Measurements from ENCODE around the gene LIAS. TPM values are rescaled to one million over a fixed set of nuclear protein-coding genes. Genes with fewer than 3 reads are reported as not detected.

LIAS gene
- total and polyA plus RNA-seq, 2 of the 13 experiments (the other 11 are each of a cell fraction or from before 2014, with no cell fraction given) = 16.0 to 16.6 TPM

DNA sequence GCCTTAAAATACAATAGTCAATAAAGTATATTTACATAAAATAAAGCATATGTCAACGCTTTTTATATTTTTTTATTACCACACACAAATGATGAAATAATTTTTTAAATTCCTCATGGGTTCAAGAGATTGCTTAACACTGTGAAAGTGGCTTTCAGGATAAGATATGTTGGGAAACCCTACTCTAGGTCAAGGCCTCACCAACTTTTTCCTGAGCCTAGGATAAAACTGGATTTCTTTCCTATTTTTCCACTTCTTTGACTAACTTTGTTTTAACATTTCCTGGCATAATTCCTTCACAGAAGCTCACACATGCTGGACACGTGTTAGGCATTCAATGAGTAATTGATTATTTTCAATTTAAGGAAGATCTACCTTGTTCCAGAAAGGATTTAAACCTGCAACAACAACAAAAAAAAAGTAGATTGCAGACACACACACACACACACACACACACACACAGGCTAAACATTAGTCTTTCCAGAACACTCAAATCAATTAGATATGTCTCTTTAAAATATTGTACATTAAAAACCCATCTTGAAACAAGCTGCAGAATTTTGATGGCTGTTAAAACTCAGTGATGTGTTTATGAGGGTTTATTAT lies 43.1 kb upstream of the LIAS start (continued):
- TF ChIP-seq, protein P1, sequence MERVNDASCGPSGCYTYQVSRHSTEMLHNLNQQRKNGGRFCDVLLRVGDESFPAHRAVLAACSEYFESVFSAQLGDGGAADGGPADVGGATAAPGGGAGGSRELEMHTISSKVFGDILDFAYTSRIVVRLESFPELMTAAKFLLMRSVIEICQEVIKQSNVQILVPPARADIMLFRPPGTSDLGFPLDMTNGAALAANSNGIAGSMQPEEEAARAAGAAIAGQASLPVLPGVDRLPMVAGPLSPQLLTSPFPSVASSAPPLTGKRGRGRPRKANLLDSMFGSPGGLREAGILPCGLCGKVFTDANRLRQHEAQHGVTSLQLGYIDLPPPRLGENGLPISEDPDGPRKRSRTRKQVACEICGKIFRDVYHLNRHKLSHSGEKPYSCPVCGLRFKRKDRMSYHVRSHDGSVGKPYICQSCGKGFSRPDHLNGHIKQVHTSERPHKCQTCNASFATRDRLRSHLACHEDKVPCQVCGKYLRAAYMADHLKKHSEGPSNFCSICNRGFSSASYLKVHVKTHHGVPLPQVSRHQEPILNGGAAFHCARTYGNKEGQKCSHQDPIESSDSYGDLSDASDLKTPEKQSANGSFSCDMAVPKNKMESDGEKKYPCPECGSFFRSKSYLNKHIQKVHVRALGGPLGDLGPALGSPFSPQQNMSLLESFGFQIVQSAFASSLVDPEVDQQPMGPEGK (CRISPR knock-in tag; IDR thresholded peaks at IDR 0.05) = no peak
- TF ChIP-seq CENPBD1 (CRISPR knock-in tag; IDR thresholded peaks at IDR 0.05; ENCODE audit: borderline replicate concordance, low read depth) (no peak), SNRNP70 (IDR thresholded peaks at IDR 0.05; ENCODE audit: low read depth, low read length) (no peak), ZNF256 (CRISPR knock-in tag; conservative IDR thresholded peaks at IDR 0.05) (no peak), NR2F2 (IDR thresholded peaks at IDR 0.05; ENCODE audit: borderline replicate concordance, low read depth) (peak; percentile 33; the same call in 1 of the 2 replicates), PPARG (CRISPR knock-in tag; conservative IDR thresholded peaks at IDR 0.05) (0 out of 2 replicates have a peak, but pooled peaks have one; percentile 30), ZFP36L2 (CRISPR knock-in tag; IDR thresholded peaks at IDR 0.05) (no peak), NR2C2 (CRISPR knock-in tag; IDR thresholded peaks at IDR 0.05; ENCODE audit: borderline replicate concordance) (peak; percentile 49; the same call in 1 of the 2 replicates), TP53 (CRISPR knock-in tag; conservative IDR thresholded peaks at IDR 0.05) (no peak), RXRB (CRISPR knock-in tag; IDR thresholded peaks at IDR 0.05; ENCODE audit: borderline replicate concordance) (peak; percentile 84), SOX6 (IDR thresholded peaks at IDR 0.05) (no peak), SOX6 (CRISPR knock-in tag; IDR thresholded peaks at IDR 0.05) (peak; percentile 54; the same call in 1 of the 2 replicates), PBX2 (CRISPR knock-in tag; IDR thresholded peaks at IDR 0.05) (no peak), THAP11 (CRISPR knock-in tag; IDR thresholded peaks at IDR 0.05) (peak; percentile 43), HNRNPK (IDR thresholded peaks at IDR 0.05; ENCODE audit: low read depth, low read length, poor library complexity, severe bottlenecking) (no peak)
- TF ChIP-seq, protein P2, sequence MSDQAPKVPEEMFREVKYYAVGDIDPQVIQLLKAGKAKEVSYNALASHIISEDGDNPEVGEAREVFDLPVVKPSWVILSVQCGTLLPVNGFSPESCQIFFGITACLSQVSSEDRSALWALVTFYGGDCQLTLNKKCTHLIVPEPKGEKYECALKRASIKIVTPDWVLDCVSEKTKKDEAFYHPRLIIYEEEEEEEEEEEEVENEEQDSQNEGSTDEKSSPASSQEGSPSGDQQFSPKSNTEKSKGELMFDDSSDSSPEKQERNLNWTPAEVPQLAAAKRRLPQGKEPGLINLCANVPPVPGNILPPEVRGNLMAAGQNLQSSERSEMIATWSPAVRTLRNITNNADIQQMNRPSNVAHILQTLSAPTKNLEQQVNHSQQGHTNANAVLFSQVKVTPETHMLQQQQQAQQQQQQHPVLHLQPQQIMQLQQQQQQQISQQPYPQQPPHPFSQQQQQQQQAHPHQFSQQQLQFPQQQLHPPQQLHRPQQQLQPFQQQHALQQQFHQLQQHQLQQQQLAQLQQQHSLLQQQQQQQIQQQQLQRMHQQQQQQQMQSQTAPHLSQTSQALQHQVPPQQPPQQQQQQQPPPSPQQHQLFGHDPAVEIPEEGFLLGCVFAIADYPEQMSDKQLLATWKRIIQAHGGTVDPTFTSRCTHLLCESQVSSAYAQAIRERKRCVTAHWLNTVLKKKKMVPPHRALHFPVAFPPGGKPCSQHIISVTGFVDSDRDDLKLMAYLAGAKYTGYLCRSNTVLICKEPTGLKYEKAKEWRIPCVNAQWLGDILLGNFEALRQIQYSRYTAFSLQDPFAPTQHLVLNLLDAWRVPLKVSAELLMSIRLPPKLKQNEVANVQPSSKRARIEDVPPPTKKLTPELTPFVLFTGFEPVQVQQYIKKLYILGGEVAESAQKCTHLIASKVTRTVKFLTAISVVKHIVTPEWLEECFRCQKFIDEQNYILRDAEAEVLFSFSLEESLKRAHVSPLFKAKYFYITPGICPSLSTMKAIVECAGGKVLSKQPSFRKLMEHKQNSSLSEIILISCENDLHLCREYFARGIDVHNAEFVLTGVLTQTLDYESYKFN (CRISPR knock-in tag; conservative IDR thresholded peaks at IDR 0.05) = peak; percentile 52
- TF ChIP-seq, protein P3, sequence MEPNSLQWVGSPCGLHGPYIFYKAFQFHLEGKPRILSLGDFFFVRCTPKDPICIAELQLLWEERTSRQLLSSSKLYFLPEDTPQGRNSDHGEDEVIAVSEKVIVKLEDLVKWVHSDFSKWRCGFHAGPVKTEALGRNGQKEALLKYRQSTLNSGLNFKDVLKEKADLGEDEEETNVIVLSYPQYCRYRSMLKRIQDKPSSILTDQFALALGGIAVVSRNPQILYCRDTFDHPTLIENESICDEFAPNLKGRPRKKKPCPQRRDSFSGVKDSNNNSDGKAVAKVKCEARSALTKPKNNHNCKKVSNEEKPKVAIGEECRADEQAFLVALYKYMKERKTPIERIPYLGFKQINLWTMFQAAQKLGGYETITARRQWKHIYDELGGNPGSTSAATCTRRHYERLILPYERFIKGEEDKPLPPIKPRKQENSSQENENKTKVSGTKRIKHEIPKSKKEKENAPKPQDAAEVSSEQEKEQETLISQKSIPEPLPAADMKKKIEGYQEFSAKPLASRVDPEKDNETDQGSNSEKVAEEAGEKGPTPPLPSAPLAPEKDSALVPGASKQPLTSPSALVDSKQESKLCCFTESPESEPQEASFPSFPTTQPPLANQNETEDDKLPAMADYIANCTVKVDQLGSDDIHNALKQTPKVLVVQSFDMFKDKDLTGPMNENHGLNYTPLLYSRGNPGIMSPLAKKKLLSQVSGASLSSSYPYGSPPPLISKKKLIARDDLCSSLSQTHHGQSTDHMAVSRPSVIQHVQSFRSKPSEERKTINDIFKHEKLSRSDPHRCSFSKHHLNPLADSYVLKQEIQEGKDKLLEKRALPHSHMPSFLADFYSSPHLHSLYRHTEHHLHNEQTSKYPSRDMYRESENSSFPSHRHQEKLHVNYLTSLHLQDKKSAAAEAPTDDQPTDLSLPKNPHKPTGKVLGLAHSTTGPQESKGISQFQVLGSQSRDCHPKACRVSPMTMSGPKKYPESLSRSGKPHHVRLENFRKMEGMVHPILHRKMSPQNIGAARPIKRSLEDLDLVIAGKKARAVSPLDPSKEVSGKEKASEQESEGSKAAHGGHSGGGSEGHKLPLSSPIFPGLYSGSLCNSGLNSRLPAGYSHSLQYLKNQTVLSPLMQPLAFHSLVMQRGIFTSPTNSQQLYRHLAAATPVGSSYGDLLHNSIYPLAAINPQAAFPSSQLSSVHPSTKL (CRISPR knock-in tag; IDR thresholded peaks at IDR 0.05) = peak; percentile 81

Measured in HepG2 (cell line).